Erythroblast (primary cell): Measurements from ENCODE around the gene FBXO41.

ENCODE experiments used
- GATA1 ChIP-seq: IDR thresholded peaks from 2 replicates; pipeline ENCODE4 v1.6.1; 2011; ENCODE audit warnings: low read depth, mild to moderate bottlenecking, control low read depth, low read length, moderate library complexity
- POLR2A ChIP-seq: IDR thresholded peaks from 2 replicates; pipeline ENCODE4 v1.6.1; 2011; ENCODE audit warnings: mild to moderate bottlenecking, low read length

- no peak for TF ChIP-seq POLR2A
- no peak for TF ChIP-seq GATA1
Observed at GRCh38 chr2:73235315-73236028, 48.8 kb downstream of the FBXO41 start.
